H1 (cell line): Measurements from ENCODE around the gene QSOX2. TPM values are rescaled to one million over a fixed set of nuclear protein-coding genes. Genes with fewer than 3 reads are reported as not detected.

Experiments
- CTCF ChIA-PET: fragments of 300-600 bp; sonication (Branson Sonifier 250); formaldehyde crosslinking; loops from one replicate; lab custom pipeline; 2021; ENCODE audit not compliant: partially characterized antibody; lab: Charles Lee
- POLR2A ChIA-PET: fragments of 300-600 bp; sonication (Branson Sonifier 250); formaldehyde crosslinking; loops from one replicate; lab custom pipeline; 2021; ENCODE audit warnings: inconsistent platforms; ENCODE audit not compliant: partially characterized antibody; lab: Charles Lee
- DNase-seq, 2 experiments: peaks; one replicate each; pipeline versions ENCODE4 v3.0.0 to v3.0.0-alpha.2; 2010 to 2022; ENCODE audit warnings: low spot score in 2 of 2, low read depth in 1 of 2, mixed read lengths in 1 of 2
- FAIRE-seq: peaks from 2 replicates; lab custom pipeline; 2011; peaks lifted over from hg19 to GRCh38; lab: Jason Lieb, UNC
- H2AFZ ChIP-seq: 2 replicates; pipeline ENCODE4 v1.8.1; 2012; ENCODE audit warnings: low read length, inconsistent platforms
- H2AK5ac ChIP-seq: 2 replicates; pipeline ENCODE4 v1.6.1; 2013; ENCODE audit warnings: low read depth, low read length
- H2BK120ac ChIP-seq: replicated peaks from 2 replicates; pipeline ENCODE3; 2013; ENCODE audit warnings: low read depth, low read length, inconsistent platforms
- H2BK12ac ChIP-seq: 2 replicates; pipeline ENCODE4 v1.6.1; 2013; ENCODE audit warnings: low read depth, low read length
- H2BK15ac ChIP-seq: 2 replicates; pipeline ENCODE4 v1.6.1; 2013; ENCODE audit warnings: low read length
- H2BK20ac ChIP-seq: 2 replicates; pipeline ENCODE4 v1.6.1; 2013; ENCODE audit warnings: low read length
- H2BK5ac ChIP-seq: 2 replicates; pipeline ENCODE4 v1.6.1; 2013; ENCODE audit warnings: low read depth, low read length
- H3K14ac ChIP-seq: 2 replicates; pipeline ENCODE4 v1.6.1; 2013; ENCODE audit warnings: inconsistent platforms; ENCODE audit not compliant: insufficient read length
- H3K18ac ChIP-seq: 2 replicates; pipeline ENCODE4 v1.6.1; 2013; ENCODE audit warnings: low read length; ENCODE audit errors: extremely low read depth
- H3K23ac ChIP-seq: 2 replicates; pipeline ENCODE4 v1.6.1; 2013; ENCODE audit warnings: inconsistent platforms; ENCODE audit not compliant: insufficient read length
- H3K23me2 ChIP-seq: 2 replicates; pipeline ENCODE4 v1.6.1; 2013; ENCODE audit warnings: low read depth, low read length
- H3K27ac ChIP-seq: 2 replicates; pipeline ENCODE4 v1.6.1; 2011; ENCODE audit warnings: low read depth, low read length, inconsistent platforms
- H3K27me3 ChIP-seq, 4 experiments: replicated peaks in 1 of 4; 1 replicate in 1 of 4; 2 replicates in 3 of 4; pipeline versions ENCODE4 v1.6.1 to v1.8.1; 2011 to 2013; ENCODE audit warnings: low read length in 3 of 4, mild to moderate bottlenecking in 3 of 4, inconsistent platforms in 2 of 4, mixed read lengths in 2 of 4, moderate library complexity in 1 of 4; ENCODE audit not compliant: control insufficient read depth in 3 of 4, insufficient read depth in 3 of 4; ENCODE audit errors: extremely low read depth in 1 of 4
- H3K36me3 ChIP-seq, 4 experiments: 2 replicates each; pipeline versions ENCODE4 v1.6.1 to v1.8.1; 2011 to 2013; ENCODE audit warnings: mild to moderate bottlenecking in 4 of 4, low read length in 3 of 4, moderate library complexity in 2 of 4, control low read depth in 1 of 4, inconsistent platforms in 1 of 4; ENCODE audit not compliant: insufficient read depth in 4 of 4, control insufficient read depth in 2 of 4
- H3K4ac ChIP-seq: replicated peaks from 2 replicates; pipeline ENCODE3; 2013; ENCODE audit warnings: low read length, low read depth, mixed read lengths, inconsistent platforms; ENCODE audit not compliant: insufficient read length
- H3K4me1 ChIP-seq, 4 experiments: replicated peaks in 1 of 4; 1 replicate in 1 of 4; 2 replicates in 3 of 4; pipeline versions ENCODE4 v1.6.1 to v1.8.1; 2011 to 2013; ENCODE audit warnings: low read length in 3 of 4, inconsistent platforms in 2 of 4, mixed read lengths in 1 of 4; ENCODE audit not compliant: insufficient read depth in 4 of 4, control insufficient read depth in 3 of 4
- H3K4me2 ChIP-seq, 2 experiments: 2 replicates each; pipeline versions ENCODE4 v1.6.1 to v1.8.1; 2011 to 2013; ENCODE audit warnings: low read depth in 2 of 2, low read length in 2 of 2, control low read depth in 1 of 2, inconsistent platforms in 1 of 2, mild to moderate bottlenecking in 1 of 2; ENCODE audit not compliant: insufficient read depth in 1 of 2
- H3K4me3 ChIP-seq, 4 experiments: fragments of 200-600, 300-600 bp in 1 of 4; sonication (generic), shearing (Covaris generic), sonication (Bioruptor Twin) in 1 of 4; 2 replicates each; pipeline versions ENCODE4 v1.5.1 to v1.8.1; 2011 to 2016; ENCODE audit warnings: low read length in 4 of 4, low read depth in 3 of 4, control low read depth in 2 of 4, inconsistent platforms in 2 of 4, mild to moderate bottlenecking in 2 of 4, mixed read lengths in 1 of 4, moderate library complexity in 1 of 4; ENCODE audit not compliant: insufficient read depth in 2 of 4; ENCODE audit errors: extremely low read depth in 1 of 4
- H3K56ac ChIP-seq: replicated peaks from 2 replicates; pipeline ENCODE3; 2013; ENCODE audit warnings: low read depth, mild to moderate bottlenecking, mixed read lengths, low read length, inconsistent platforms; ENCODE audit not compliant: insufficient read length
- H3K79me1 ChIP-seq: 2 replicates; pipeline ENCODE4 v1.6.1; 2013; ENCODE audit warnings: low read depth, low read length, control low read depth
- H3K79me2 ChIP-seq, 2 experiments: 2 replicates each; pipeline versions ENCODE4 v1.6.1 to v1.8.1; 2012 to 2013; ENCODE audit warnings: low read length in 2 of 2, mild to moderate bottlenecking in 2 of 2, inconsistent platforms in 1 of 2; ENCODE audit not compliant: insufficient read depth in 2 of 2, control insufficient read depth in 1 of 2
- H3K9ac ChIP-seq, 4 experiments: replicated peaks in 1 of 4; 1 replicate in 1 of 4; 2 replicates in 3 of 4; pipeline versions ENCODE4 v1.6.1 to v1.8.1; 2011 to 2013; ENCODE audit warnings: low read depth in 3 of 4, low read length in 3 of 4, control low read depth in 2 of 4, mild to moderate bottlenecking in 2 of 4, moderate library complexity in 2 of 4, inconsistent platforms in 1 of 4; ENCODE audit errors: extremely low read depth in 1 of 4
- H3K9me3 ChIP-seq, 2 experiments: 2 replicates each; pipeline versions ENCODE4 v1.6.1 to v1.8.1; 2012 to 2013; ENCODE audit warnings: mild to moderate bottlenecking in 2 of 2, moderate library complexity in 2 of 2, control low read depth in 1 of 2, inconsistent platforms in 1 of 2, low read depth in 1 of 2, low read length in 1 of 2, mixed read lengths in 1 of 2; ENCODE audit not compliant: insufficient read depth in 2 of 2
- H4K20me1 ChIP-seq, 2 experiments: replicated peaks in 1 of 2; 2 replicates each; pipeline versions ENCODE3 to v1.8.1; 2011 to 2013; ENCODE audit warnings: inconsistent platforms in 2 of 2, low read length in 2 of 2, mild to moderate bottlenecking in 1 of 2; ENCODE audit not compliant: insufficient read depth in 2 of 2, control insufficient read depth in 1 of 2
- H4K5ac ChIP-seq: 2 replicates; pipeline ENCODE4 v1.6.1; 2013; ENCODE audit warnings: low read length, low read depth, mixed read lengths, inconsistent platforms; ENCODE audit not compliant: insufficient read length
- H4K8ac ChIP-seq: 2 replicates; pipeline ENCODE4 v1.8.0; 2013; ENCODE audit warnings: mild to moderate bottlenecking, moderate library complexity, low read length, inconsistent platforms; ENCODE audit not compliant: insufficient read depth; ENCODE audit errors: extremely low read depth
- H4K91ac ChIP-seq: replicated peaks from 2 replicates; pipeline ENCODE3; 2013; ENCODE audit warnings: low read length, mixed read lengths, inconsistent platforms; ENCODE audit not compliant: insufficient read length
- CBX8 ChIP-seq: fragments of 300-800, 300-1000 bp; sonication (generic); IDR thresholded peaks from 2 replicates; pipeline ENCODE4 v1.7.1; 2016; ENCODE audit warnings: low read depth, low read length, borderline replicate concordance
- EP300 ChIP-seq, 2 experiments: IDR thresholded peaks; 1 replicate in 1 of 2; 2 replicates in 1 of 2; pipeline ENCODE4 v1.6.1; 2011 to 2012; ENCODE audit warnings: low read depth in 2 of 2, low read length in 2 of 2, mild to moderate bottlenecking in 2 of 2, borderline replicate concordance in 1 of 2, inconsistent platforms in 1 of 2, moderate library complexity in 1 of 2
- EZH2 ChIP-seq: fragments of 200-600 bp; sonication (generic); IDR thresholded peaks from 2 replicates; pipeline ENCODE4 v1.7.1; 2012; ENCODE audit warnings: low read depth, mild to moderate bottlenecking, moderate library complexity, low read length, inconsistent platforms; ENCODE audit not compliant: severe bottlenecking
- GABPA ChIP-seq: IDR thresholded peaks from 2 replicates; pipeline ENCODE4 v1.6.1; 2011; ENCODE audit warnings: mild to moderate bottlenecking, low read length, moderate library complexity, borderline replicate concordance; ENCODE audit not compliant: insufficient read depth
- MAFK ChIP-seq: IDR thresholded peaks from 2 replicates; pipeline ENCODE4 v1.6.1; 2012; ENCODE audit warnings: low read depth, mild to moderate bottlenecking, improper control_type of control experiment, low read length
- RNF2 ChIP-seq: fragments of 200-900, 300-1000 bp; sonication (generic); IDR thresholded peaks from 2 replicates; pipeline ENCODE4 v1.7.1; 2016; ENCODE audit warnings: borderline replicate concordance, low read depth, mild to moderate bottlenecking, antibody characterized with exemption, low read length; ENCODE audit not compliant: poor library complexity, severe bottlenecking; ENCODE audit errors: missing control alignments
- SAP30 ChIP-seq: fragments of 300-600 bp; sonication (generic); IDR thresholded peaks from 2 replicates; pipeline ENCODE4 v1.7.1; 2012; ENCODE audit warnings: low read length, moderate library complexity, mild to moderate bottlenecking, inconsistent platforms; ENCODE audit not compliant: insufficient read depth, insufficient replicate concordance
- SUZ12 ChIP-seq: fragments of 200-600 bp; sonication (generic); IDR thresholded peaks from 2 replicates; pipeline ENCODE4 v1.6.1; 2012; ENCODE audit warnings: mild to moderate bottlenecking, inconsistent platforms, low read length, moderate library complexity, mixed read lengths
- TAF1 ChIP-seq: IDR thresholded peaks from 2 replicates; pipeline ENCODE4 v1.6.1; 2011; ENCODE audit warnings: mild to moderate bottlenecking, low read depth, low read length
- WGBS, 2 experiments: shearing (Covaris generic) in 1 of 2; methylation state at CpG; one replicate each; pipeline versions ENCODE4 v1.1.6 to v1.1.7; 2013 to 2015; ENCODE audit warnings: low lambda C conversion rate in 2 of 2, mixed read lengths in 2 of 2, inconsistent platforms in 1 of 2, low coverage in 1 of 2, missing lambda C conversion rate in 1 of 2; ENCODE audit not compliant: insufficient replicate concordance in 2 of 2, insufficient coverage in 1 of 2, insufficient read length in 1 of 2; ENCODE audit errors: extremely low coverage in 1 of 2, missing lambda C conversion rate in 1 of 2; 5-methylcytosine and 5-hydroxymethylcytosine counted together
- polyA plus RNA-seq, 7 experiments: library from polyadenylated mRNA; depleted of rRNA in 3 of 7; stranded (reverse) in 5 of 7; unstranded in 2 of 7; fragments of >200 nt in 5 of 7; fragments of 200-250 nt in 2 of 7; gene quantifications; 1 replicate in 5 of 7; 2 replicates in 1 of 7; 4 replicates in 1 of 7; pipeline versions ENCODE4 v1.2.1 to v1.2.3, GENCODE V29; 2011 to 2013; ENCODE audit warnings: missing spikeins in 2 of 7, mixed read lengths in 2 of 7
- total RNA-seq: library from RNA; stranded (reverse); fragmentation: NEBNext Ultra II Directional; extraction: Animal tissue kit (Norgen Biotek cat#: 25700); gene quantifications from 2 replicates; pipeline ENCODE4 v1.2.1, GENCODE V29; 2021
- TF ChIP-seq, protein P1 (sequence below): IDR thresholded peaks from 2 replicates; pipeline ENCODE4 v1.6.1; 2012; ENCODE audit warnings: inconsistent platforms
- TF ChIP-seq, protein P2 (sequence below): IDR thresholded peaks from 2 replicates; pipeline ENCODE4 v1.6.1; 2012; ENCODE audit warnings: inconsistent platforms

Gene QSOX2
- total and polyA plus RNA-seq, 2 of the 8 experiments (the other 6 are each of a cell fraction or from before 2014, with no cell fraction given), result 18.0 to 28.6 TPM

DNA sequence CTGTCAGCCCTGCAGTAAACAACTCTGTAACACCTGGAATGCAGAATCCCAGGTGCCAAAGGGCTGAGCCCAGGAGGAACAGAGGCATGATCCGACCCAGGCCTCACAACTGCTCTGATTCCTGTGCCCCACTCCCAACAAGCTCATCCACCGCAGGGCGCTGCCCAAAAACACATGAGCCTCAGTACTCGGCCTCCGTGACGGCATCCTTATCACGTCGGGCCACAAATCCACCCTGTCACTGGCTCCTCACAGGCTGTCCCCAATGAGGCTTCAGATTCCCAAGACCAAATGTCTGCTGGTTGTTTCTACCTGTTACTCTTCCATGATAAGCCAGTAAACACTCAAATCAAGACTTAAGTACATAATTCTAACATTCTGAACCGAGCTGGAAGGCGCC is 15.2 kb downstream of the QSOX2 start:
- ChIA-PET CTCF (interaction anchor here (0.9 kb wide), 1 partner anchor 31 kb away, joined by 3 read pairs; no protein-coding TSS in a partner anchor), POLR2A (interaction anchor here (1.2 kb wide), 1 partner anchor 48 kb away, joined by 3 read pairs; no protein-coding TSS in a partner anchor)
- FAIRE-seq, result no peak

More for the DNA sequence above, 15.2 kb downstream of the QSOX2 start:
- H3K23me2 ChIP-seq, result no peaks in the 10 kb centered on the region
- H2BK12ac ChIP-seq, result no peak overlapping the region
- H3K23ac ChIP-seq, result no peak overlapping the region
- peaks cover 3 to 77% of the 10 kb centered on the region in 2 experiments; a peak in 3 of 4 replicates for H3K79me2 ChIP-seq
- no peak overlapping the region for H3K14ac ChIP-seq
- H2BK15ac ChIP-seq, result no peak overlapping the region
- no peak overlapping the region for H3K27ac ChIP-seq
- no peaks in the 10 kb centered on the region; a peak in 2 of 7 replicates for H3K4me1 ChIP-seq
- no peak overlapping the region for H2BK120ac ChIP-seq
- no peak overlapping the region for H2BK5ac ChIP-seq
- no peak overlapping the region for H2AK5ac ChIP-seq
- DNase-seq, result no peak
- H3K4me3 ChIP-seq, result no peak overlapping the region
- H2AFZ ChIP-seq, result no peak overlapping the region
- TF ChIP-seq, protein P1, sequence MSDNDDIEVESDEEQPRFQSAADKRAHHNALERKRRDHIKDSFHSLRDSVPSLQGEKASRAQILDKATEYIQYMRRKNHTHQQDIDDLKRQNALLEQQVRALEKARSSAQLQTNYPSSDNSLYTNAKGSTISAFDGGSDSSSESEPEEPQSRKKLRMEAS, result no peak
- TF ChIP-seq EP300 (IDR thresholded peaks at IDR 0.05; ENCODE audit: borderline replicate concordance in 1 of 2, low read depth in 2 of 2, low read length in 2 of 2) (no peak), TAF1 (no peak), EZH2 (no peak), SUZ12 (no peak), GABPA (no peak), MAFK (no peak), CBX8 (no peak), SAP30 (no peak), RNF2 (no peak)
- TF ChIP-seq, protein P2, sequence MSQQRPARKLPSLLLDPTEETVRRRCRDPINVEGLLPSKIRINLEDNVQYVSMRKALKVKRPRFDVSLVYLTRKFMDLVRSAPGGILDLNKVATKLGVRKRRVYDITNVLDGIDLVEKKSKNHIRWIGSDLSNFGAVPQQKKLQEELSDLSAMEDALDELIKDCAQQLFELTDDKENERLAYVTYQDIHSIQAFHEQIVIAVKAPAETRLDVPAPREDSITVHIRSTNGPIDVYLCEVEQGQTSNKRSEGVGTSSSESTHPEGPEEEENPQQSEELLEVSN, result no peak
- no peaks in the 10 kb centered on the region for H3K9me3 ChIP-seq
- no peak overlapping the region for H4K91ac ChIP-seq
- peaks cover 13% of the 10 kb centered on the region for H3K79me1 ChIP-seq
- H3K27me3 ChIP-seq, result no peaks in the 10 kb centered on the region
- no peak overlapping the region for H3K4ac ChIP-seq
- H3K36me3 ChIP-seq, result 0 out of 8 replicates have a peak, but pooled peaks cover 0 to 2% (median 0%) of the 10 kb centered on the region in 4 experiments
- H3K4me2 ChIP-seq, result no peak overlapping the region
- no peak overlapping the region for H3K18ac ChIP-seq
- no peak overlapping the region for H3K9ac ChIP-seq
- no peak overlapping the region for H4K5ac ChIP-seq
- 0 out of 2 replicates have a peak overlapping the region, but pooled peaks have one; percentile 25 for H4K8ac ChIP-seq
- 92% methylated on average over 10 of the region's 10 CpGs; no CpG with 5 or more reads in 1 of the 2 experiments for WGBS, 2 experiments
- H4K20me1 ChIP-seq, result peaks cover 24 to 26% of the 10 kb centered on the region in 2 experiments
- no peak overlapping the region for H2BK20ac ChIP-seq
- H3K56ac ChIP-seq, result no peak overlapping the region
